NCI-H1694 treated with DMSO at 0.1 percent for 48 hours (cell line): ENCODE data around the gene DCAKD.

Experiments used
- DNase-seq: peaks from one replicate; lab custom pipeline; 2025; lab: John Stamatoyannopoulos, UW

The DCAKD gene

DNA sequence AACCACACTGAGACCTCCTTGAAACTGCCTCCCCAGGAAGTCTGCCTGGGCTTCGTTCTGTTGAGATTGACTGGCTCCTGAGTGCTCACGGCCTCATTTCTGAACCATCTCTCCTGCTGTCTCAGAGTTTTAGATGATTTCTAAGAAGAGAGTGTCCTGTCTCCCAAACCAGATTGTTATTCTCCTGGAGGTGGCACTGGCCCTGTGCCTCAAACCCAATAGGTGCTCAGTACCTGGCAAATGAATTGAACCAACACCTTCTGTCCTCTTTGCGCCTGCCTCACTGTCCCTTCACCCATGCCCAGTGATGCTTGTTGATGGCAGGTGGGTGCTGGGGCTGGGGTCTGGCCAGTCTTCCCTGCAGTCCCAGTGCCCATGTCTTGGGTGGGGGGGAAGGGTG is 47.0 kb downstream of the DCAKD start:
- no peak for DNase-seq

DNA sequence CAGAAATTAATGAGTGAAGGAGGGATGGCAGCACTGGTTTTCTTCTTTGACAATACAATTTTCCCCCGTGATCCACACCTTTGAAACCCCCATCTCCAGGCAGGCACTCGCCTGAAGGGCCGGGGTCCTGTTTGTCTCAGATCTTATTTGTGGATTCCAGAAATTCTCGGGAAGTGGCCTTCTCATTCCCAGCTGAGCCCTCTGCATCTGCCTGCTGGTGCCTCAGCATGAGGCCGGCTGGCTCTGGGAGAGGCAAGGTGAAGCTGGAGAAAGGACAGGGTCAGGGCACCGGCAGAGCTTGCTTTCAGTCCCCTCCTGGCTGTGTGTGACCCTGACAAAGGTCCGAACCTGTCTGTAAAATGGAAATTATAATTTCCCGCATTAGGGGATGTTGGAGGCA is 47.6 kb downstream of the DCAKD start:
- DNase-seq: no peak

DNA sequence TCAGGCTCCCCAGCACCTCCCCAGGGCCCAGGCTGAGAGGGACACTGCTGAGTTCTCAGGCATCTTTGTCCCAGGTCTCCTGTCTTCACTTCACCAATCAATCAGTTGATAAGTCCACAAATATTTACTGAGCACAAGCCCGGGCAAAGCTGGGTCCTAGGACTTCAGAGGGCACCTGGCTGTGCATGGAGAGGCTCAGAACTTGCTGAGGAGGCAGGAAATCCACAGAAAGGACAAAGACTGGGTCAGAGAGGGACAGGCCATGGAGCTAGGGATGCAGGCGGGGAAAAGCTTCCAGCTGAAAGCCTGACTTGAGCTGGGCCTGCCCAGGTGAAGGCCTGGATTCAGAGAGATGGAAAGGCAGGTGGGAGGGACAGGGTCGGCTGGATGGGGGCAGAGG is 50.1 kb downstream of the DCAKD start:
- no peak for DNase-seq

DNA sequence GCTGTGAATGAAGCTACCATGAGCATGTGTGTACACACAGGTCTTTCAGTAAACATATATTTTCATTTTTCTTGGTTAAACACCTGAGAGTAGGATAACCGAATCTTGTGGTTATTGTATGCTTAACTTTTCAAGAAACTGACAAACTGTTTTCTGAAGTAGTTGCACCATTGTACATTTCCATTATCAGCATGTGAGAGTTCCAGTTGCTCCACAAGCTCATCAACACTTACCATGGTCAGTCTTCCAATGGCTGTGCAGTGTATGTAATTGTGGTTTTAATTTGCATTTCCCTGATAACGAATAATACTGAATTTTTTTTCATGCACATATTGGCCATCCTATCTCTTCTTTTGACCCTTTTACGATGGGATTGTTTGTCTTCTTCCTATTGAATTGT is 52.0 kb downstream of the DCAKD start:
- DNase-seq: no peak

DNA sequence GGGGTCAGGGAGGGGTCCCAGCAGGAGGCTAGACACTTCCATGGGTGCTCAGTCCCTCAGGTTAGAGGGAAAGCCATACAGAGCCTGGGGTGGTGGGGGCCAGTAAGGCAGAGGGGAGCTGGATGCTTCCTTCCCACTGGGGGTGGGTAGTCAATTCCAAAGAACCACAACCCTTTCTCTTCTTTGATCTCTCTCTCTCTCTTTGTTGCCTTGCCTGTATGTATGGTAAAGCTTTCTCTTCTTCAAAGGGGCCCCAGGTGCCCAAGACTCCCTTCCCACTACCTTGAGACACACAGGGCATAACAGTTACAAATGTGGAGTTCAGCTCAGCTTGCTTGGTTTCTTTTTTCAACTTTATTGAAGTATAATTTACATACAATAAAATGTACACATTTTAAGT is 52.8 kb downstream of the DCAKD start:
- DNase-seq: no peak

DNA sequence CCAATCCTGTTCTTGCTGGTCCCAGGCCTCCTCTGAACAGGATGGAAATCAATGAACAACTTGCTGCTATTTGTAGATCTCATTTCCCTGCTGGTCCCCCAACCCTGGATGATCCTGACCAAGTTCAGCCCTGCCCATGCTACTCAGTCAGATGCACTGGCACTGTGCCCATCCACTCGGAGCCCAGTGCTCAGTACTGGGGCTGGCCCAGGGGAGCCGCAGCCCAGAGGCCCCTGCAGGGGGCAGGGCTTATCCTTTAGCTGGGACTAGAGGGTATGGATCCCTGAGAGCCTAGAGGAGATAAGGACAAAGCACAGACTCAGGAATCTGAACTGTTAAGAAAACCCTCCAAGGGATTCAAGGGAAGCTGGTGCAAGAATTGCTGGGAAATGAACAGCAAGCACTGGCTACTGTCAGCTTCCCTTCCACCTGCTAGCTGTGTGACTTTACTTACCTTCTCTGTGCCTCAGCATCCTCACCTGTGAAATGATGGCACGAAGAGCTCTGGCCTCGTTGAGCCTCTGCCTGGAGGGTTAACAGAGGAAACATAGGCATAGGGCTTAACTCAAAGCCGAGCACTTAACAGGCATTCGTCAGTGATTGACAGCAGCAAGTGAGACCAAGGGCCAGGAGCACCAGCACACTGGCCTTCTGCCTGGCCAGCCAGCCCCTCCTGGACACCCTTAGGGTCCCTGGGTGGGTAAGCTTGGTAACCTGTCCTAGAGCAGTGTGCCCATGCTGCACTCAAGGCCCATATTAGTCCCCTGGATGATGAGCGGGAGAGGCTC is 53.5 kb downstream of the DCAKD start:
- DNase-seq: no peak

DNA sequence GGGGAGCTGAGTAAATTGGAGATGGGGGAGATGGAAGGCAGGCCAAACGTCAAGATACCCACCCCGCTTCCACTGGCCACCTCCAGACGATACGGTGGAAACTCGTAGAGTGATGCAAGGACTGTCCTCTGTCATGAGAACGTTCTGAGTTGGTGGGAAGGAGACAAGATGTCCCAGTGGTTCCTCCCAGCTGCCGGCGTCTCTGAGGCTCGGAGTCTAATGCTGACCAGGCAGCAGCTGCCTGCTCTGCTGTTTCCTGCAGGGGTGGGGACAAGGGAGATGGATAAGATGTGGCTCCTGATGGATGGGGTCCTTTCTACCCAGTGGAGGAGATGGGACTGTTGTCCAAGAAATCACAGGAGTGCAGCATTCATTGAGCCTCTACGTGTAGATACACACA is 55.1 kb downstream of the DCAKD start:
- DNase-seq: no peak

DNA sequence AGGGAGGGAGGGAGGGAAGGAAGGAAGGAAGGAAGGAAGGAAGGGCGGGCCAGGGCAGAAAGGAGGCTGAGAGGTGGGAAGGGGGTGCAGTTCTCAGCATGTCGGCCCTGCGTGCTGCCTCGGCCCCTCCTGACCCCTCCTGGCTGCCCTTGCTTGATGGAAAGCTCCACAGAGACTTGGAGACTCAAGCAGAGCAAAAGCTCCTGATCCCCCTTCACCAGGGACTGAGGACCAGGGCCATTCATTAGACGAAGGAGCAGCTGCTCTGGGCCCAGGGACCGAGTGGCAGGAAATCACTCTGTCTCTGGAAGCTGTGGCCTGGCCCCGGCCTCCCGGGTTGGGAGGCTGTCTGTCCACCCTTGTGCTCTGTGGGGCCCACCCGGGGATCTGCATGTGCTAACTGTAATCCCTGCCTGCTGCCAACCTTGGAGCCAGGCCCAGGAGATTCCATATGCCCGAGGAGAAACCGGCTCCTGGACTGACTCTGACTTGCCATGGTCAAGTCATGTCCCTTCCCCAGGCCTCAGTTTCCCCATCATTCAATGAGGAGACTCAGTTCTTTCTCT is 55.9 kb downstream of the DCAKD start:
- no peak for DNase-seq

DNA sequence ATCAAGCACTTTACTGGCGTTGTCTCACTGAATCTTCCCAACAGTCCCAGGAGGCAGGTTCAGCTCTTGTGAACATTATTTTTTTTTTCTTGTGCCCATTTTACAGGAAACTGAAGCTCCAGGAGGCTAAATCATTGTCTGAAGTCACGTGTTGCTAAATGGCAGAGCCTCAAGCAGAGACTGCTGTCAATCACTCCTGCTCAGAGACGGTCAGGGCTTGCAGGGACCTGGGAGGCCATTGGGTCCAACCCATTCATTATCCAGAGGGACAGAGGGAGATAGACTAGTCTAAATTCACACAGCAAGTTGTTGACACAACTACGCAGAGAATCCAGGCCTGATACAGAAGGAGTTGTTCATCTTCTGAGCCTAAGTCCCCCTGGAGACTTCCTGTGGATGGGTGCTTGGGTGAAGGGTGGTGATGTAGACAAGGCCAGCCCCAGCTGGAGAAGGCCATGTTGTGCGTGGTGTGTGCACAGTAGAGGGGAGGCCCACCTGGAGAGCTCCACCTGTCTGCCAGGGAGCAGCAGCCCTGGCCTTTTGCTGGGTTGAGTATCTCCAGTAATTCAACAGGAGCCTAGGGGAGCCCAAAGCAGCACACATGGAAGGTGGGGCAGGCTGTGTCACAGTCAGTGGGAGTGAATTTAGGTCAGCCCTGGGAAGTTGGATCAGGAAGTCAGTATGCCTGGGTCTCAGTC is 59.0 kb downstream of the DCAKD start:
- DNase-seq: no peak

DNA sequence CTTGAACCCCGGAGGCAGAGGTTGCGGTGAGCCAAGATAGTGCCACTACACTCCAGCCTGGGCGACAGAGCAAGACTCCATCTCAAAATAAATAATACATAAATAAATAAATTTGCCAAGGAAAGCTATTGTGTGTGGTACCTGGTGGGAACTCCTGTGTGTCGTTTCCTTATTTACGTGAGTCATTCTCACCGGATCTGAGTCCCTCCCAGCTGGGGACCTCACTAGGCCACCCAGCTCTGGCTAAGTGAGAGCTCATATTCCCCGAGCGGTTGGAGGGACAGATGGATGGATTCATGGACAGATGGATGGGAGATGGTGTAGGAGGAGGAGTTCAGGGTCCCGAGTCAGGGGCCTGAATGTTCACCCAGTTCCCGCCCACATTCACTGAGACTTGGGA is 60.4 kb downstream of the DCAKD start:
- DNase-seq: peak; percentile 83

DNA sequence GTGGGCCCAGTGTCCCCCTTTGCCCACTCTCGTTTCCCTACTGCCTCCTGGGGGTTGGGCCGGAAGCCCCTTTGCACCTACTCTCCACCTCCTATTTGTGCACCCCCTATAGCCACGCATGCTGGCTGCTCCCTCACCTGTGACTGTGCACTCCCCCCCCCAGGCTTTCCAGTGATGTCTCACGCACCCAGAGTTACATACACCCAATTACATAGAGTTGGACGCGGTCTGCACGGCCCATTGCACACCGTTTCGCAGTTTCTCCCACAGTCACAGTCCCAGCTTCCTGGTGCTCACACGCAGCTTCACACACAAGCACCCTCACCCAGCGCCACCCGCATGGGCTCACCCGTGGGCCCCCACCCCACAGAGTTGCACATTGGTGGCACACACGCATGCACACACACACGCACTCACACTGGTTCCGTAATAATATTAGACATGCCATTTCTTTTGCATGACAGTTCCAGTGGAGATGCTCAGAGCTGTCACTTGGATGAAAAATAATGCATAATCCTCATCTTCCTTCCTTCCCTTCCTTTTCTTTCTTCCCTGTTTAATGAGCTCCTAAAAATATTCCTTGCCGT is 61.8 kb downstream of the DCAKD start:
- no peak for DNase-seq

DNA sequence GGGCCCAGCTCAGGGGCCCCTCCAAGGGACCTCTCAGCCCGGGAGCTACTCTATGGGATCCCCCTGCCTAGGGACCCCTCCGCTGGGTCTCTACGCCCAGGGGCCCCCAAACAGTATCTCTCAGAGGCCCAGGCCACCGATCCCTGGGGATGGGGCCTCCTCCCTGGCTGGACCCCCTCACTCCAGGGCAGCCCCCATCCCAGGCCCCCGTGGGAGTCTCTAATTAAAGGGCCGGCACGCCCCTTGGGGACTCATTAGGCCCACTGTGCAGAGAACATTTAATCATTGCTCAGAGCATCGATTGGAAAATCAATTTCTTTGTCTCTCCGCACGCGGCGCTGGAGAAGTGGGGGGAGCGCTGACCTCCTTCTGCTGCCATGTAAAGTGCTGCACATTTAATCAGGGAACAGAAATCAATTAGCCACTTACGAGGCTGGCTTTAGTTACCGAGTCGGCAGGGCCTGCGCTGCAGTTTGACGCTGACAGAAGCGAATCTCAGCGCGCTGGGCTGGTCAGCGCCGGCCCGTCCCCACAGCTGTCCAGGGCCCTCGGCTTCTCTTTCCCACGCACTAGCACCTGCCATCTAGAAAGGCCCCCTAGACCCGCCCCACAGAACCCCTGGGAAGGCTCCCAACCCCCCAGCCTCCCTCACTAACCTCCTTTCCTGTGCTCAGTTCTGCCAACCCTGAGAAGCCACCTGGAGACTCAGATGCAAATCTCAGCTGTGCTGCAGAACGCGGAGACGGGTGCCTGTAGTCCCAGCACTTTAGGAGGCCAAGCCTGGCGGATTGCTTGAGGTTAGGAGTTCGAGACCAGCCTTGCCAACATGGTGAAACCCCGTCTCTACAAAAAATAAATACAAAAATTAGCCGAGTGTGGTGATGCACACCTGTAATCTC is 63.1 kb downstream of the DCAKD start:
- no peak for DNase-seq

DNA sequence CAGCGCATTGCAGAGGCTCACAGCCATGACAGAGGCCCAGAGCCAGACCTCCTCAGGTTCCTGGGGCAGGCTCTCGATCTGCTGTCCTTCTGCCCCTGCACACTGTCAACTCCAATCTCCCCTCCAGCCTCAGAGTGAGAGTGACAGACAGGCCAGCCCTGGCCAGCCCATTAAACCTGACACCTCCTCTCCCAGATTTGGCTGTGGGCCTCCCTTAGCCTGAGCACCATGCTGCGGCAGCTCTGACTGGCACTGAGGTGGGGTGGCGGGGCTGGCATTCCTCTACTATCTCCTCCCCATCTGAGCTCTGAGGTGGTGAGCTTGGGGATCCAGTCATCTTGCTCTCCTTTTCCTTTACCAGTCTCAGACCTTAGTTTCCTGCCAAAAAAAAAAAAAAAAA is 67.9 kb downstream of the DCAKD start:
- DNase-seq: no peak

DNA sequence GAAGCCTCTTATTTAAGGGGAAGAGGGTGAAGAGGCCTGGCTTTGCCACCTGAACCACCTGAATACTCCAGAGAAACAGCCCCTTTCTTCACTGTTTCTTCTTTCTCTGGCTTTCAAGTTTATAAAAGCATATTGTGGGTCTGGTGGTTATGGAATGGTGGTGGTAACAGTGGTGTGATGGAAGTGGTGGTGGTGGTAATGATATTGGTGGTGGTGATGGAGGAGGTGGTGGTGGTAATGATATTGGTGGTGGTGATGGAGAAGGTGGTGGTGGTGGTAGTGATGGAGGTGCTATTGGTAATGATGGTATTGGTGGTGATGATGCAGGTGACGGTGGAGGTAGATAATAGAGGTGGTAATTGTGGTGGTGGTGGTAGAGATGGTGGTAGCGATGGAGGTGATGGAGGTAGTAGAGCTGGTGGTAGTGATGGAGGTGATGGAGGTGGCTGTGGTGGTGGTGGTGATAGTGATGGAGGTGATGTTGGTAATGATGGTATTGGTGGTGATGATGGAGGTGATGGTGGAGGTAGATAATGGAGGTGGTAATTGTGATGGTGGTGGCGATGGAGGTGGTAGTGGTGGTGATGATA is 69.2 kb downstream of the DCAKD start:
- DNase-seq: no peak

DNA sequence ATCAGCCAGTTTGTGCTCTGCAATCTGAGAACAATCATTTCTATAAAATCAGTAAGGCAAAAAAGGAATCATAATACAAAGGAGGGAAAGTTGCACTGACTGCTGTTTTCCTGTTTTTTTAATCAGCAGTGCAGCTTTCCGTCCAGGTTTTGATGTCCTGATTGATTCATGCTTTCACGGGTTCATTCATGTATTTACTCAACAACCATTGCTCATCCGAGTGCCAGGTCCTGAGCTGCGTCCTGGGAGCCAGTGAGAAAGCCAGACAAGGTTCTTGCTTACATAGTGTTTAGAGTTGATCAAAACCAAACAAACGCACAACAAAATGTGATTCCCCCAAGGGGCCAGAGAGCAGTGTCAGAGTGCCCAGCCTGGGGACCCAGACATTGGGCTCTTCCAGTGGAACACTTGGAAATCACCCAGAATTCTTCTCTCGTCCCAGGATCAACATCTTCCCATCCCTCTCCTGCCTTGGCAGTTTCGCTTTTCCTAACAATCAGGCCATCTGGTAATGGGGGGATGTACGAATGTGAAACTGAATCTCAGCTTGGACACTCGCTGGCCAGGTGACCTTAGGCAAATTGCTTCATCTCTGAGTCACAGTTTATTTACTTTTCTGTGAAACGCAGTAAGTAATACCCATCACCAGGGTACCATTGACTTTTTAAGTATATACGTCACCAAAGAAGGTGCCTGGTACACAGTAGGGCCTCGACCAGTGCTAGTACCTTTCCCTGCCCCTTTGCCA is 70.0 kb downstream of the DCAKD start:
- no peak for DNase-seq

DNA sequence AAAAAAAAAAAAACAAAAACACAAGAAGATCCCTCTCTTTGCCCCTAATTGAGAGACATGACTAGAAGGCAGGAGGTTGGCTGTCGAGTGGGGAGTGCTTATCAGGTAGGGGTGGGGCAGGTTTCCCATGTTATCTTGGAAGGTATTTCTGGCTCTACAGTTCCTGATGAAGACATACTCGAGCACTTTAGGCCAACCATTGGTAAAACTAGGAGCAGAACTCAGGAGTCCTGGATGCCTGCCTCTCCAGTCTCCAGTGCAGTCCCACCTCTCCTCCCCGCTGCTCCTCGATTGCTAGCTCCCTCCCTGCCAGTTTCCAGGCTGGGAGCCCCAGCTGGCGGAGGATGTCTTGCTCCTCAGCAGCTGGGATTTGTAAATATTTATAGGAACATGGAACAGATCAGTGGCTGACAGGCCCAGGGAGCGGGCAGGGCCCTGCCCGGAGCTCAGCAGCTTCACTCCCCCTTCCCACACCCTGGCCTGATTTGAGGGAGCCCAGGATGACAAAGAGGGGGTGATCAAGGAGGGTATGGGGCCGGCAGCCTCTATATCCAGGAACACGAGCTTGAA is 71.9 kb downstream of the DCAKD start:
- peak; percentile 72 for DNase-seq

DNA sequence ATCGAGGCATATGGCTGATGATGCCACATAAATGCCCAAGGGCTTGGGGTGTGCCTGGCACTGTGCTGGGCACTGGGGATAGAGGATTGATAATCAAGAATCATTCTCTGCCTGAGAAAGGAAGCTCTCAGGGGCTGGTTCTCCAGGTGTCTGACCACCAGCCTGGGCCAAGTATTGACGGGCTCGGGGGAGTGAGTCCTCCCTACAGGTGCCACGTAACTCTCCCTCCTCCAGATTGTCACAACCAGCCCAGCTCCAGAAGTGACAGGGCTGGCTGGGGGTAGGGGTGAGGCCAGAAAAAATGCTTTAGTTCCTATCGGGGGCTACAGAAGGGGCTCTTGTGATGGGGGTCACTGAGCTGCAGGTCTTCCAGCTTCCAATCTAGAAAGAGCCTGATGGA is 72.6 kb downstream of the DCAKD start:
- DNase-seq: no peak

DNA sequence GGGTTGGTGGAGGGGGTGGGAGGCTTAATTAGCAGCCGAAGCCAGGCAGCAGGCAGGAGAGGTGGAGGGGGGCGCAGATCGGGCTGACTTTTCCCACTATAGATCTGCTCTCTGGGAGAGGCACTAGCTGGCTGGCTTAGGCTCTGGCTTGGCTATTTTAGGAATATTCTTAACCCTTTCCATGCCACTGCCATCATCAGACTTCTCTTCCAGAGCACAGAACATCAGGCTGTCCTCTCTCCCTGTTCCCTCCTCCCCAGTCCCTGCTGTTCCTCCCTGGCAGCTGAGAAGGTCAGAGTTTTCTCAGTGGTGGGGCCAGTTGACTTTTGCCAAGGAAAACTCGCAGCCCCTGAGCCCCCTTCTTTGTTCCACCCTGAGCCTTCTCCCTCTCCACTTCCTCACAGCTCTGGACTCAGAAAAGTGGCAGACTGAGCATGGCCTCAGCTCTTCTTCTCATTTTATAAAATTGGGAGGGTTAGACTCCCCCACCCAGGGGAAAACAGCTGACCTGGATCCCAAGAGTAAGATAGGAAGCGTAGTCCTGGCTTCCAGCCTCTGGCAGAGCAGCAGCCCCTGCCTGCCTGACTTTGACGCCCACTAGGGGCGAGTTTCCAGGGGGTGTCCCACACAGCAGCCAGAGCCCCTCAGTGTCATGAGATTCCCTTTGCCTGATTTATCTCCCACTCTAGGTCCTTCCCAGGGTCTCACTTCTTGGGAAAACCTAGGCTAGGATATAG is 73.5 kb downstream of the DCAKD start:
- peak; percentile 58 for DNase-seq

DNA sequence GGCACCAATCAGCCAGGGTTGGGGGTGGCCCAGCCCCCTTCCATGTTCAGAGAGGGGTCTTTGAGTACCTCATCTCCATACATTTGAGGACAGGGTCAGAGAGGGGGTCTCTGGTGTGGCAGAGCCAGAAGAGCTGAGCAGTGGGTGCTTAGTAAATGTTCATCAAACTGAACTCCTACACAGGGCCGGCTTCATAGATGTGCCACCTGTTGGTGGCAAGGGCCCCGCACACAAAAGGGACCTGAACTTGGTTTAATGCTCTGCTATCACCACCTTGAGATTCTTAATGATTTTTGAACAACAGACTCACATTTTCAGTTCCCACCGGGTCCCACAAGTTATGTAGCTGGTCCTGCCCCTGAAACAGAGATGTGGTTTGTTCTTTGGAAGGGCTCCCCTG is 74.4 kb downstream of the DCAKD start:
- DNase-seq: no peak

DNA sequence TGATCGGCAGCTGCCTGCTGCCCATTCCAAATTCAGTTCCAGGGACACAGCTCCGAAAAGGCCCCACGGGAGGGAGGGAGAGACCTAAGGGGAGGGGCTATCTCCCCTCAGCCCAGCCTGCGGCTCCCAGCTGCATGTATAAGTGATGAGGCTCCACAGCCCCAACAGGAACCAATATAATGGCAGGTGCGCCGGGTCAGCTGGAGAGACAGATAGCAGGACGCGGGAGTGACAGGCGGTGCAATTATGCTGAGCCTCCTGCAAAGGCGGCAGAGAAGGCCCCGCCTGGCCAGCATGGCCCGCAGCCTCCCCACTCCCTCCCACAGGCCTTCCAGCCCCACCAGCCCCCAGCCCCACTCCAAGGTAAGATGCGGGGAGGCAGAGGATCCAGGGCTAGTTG is 75.2 kb downstream of the DCAKD start:
- no peak for DNase-seq
